NCI-H187 treated with DMSO at 0.1 percent for 48 hours (cell line): ENCODE results near the gene KCNMA1.

ENCODE experiments used
- DNase-seq: peaks from one replicate; lab custom pipeline; 2025; lab: John Stamatoyannopoulos, UW

KCNMA1 gene

DNA sequence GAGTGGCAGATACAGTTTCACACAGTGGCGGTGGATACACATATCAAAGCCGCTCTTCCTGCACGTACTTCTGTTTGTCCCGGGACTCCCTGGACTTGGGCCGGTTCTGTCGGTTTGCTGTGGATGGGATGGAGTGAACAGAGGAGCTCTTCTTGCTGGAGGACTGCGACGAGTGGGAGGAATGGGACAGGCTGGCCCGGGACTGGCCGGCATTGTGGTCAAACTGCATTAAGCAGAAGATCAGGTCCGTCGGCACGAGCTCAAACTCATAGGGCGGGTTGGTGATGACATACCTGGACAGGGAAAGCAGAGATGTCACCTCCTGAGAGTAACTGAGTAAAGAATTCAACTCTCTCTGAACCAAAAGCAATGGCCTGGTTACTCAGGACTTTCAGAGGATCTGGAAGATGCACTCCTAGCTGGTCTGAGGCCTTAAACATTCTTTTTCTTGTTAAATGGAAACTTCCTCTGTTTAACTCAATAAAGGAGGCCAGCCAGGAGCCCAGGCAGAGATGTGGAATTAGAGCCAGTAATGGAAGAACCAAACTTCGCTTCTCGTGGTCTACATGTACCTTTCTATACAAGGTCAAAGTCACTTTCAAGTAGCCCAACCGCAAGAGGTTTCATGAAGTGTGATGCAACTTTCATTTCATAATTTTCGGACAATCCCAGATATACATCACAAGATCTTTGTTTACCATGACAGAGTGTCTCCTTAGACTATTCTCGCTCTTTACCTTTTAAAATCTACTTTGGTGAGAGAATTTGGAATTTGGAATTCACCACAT lies 750.2 kb downstream of the KCNMA1 start:
- no peak for DNase-seq

- DNase-seq = no peak
These were observed 751.8 kb downstream of the KCNMA1 start for GRCh38 chr10:76885816-76886215.

DNA sequence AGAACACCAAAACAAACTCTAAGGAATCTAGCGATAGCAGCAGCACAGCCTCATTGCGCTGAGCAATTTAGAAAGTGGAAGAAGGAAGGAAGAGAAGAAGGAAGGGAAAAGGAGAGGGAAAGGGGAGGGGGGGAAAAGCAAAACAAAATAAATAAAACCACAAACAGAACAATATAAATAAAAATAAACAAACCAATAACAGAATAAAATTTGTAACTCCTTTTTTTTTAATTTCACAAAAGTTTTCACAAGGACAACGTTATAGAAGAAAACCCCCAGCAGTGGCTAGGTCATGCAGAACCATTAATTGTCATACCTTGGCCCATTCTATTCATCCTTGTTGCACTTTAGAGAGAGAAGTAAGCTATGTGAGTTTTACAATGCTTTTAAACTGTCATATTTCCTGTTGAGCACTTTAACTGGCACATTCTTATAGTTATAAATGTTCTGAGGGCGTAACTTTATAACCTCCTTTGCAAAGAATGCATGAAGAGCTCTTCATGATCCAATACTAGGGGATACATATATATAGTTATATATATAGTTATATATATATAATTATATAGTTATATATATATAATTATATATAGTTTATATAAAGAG lies 752.8 kb downstream of the KCNMA1 start:
- DNase-seq = no peak

- no peak for DNase-seq
These were observed 754.0 kb downstream of the KCNMA1 start for GRCh38 chr10:76883596-76883995.

- no peak for DNase-seq
These were observed 754.8 kb downstream of the KCNMA1 start for GRCh38 chr10:76882796-76883195.

- no peak for DNase-seq
These were observed 755.4 kb downstream of the KCNMA1 start for GRCh38 chr10:76882245-76882644.

GRCh38 chr10:76881477-76882220 lies 756.0 kb downstream of the KCNMA1 start:
- no peak for DNase-seq

DNA sequence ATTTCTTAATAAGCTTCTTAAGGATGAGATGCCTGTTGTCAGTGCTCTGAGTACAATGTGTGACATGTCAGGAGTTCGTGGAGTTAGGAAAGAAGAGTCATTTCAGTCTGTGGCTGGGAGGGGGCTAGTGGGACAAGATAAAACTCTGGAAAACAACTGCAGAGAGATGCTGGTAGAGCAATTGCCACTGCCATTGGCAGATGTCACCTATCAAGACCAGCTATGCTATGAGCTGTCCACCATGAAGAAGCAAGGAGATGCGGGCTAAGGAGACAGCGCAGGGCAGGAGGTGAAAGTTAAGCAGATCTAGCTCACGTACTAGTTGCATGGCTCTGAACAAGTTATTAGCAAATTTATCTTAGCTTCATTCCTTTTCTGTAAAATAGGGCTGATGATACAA lies 756.7 kb downstream of the KCNMA1 start:
- DNase-seq = no peak

DNA sequence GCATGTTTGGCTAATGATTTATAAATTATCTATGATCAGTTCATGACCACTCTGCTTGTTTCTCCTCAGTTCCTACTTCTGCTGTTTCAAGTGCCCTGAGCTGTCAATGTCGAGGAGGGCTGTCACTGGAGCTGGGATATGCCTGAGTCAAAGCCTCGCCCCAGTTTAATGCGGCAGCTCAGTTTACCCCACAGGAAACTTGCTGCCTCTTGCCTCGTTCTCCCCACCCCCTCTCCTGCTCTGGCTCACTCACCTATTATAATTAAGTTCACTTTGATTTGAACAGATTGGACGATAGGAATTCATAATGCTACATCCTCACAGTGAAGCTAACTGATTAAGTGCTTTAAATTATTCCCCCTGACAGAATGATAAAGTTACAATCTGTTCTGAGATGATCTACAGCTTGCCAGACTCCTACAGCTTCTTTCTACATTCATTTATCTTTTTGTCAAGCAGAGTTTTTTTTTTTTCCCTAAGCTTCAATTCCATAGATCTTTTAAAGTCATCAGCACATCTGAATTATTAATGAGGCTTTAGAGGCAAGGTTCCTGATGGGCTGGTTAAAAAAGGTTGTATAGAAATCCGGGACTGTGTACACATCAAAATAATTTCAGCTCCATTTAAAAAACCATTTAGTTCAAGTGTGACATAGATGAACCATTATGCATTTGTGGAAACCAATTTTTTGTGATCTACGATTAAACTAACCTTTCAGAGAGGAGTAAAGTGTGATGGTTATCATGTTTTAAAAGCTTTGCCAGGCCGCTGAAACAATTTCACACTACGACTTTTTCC lies 758.3 kb downstream of the KCNMA1 start:
- peak; percentile 12 for DNase-seq

GRCh38 chr10:76878514-76878913 lies 759.1 kb downstream of the KCNMA1 start:
- DNase-seq = no peak

DNA sequence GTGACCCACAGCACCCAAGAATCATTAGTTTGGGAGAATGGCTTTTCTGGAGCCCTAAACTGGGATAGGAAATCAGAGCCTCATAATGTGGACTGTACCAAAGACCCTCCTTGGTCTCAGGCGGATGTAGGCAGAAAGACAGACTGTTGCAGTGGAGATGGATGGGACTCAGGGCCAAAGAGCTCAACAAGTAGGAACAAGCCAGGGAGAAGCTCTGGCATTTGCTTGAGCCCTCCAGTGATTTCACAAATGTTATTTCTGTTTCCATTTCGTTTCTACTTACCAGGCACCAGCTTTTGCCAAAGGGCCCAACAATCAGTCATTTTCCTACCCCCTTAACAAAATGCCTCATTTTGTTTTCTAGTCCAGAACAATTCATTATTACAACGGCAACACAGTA lies 762.7 kb downstream of the KCNMA1 start:
- DNase-seq = no peak

- DNase-seq = no peak
These were observed 763.4 kb downstream of the KCNMA1 start for GRCh38 chr10:76874176-76874575.

GRCh38 chr10:76871697-76872295 lies 765.8 kb downstream of the KCNMA1 start:
- DNase-seq = no peak

- no peak for DNase-seq
These were observed 767.7 kb downstream of the KCNMA1 start for GRCh38 chr10:76869931-76870330.

DNA sequence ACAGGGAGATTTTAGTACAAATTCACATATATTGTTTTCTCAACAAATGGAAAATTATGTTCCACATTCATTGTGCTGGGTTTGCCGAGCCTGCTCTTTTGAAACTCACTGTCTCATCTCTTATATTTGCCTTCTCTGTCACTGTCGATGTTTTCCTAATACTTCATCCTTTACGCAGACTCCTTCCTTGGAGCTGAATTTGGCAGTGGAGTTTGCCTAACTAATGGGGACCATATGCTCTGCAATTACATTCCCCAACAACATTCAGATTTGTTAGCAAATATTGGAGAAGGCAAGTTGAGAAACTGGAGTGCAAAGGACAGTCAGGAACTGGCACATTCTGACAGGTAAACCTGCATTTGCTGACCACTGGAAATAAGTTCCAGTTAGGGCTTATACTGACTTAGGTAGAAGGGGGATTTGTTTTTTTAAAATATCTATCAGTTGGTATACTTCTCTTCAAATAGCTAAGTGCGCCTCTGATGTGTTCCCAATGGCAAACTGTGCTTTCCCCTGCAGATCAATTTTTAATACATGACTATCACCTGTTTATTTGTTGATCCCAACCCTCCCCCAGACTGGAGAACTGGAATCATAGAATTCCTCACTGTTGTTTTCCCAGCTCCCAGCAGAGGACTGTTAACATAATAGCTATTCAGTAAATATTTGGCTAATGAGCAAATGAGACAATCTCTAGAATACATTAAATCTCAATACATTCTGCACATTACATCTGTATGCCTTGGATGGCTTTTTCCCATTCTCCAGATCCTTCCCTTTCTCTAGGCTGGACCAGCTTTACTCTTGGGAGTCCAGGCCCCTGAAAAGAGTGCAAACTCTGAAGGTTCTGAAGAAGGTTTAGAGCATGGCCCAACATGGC lies 769.3 kb downstream of the KCNMA1 start:
- DNase-seq = no peak

- DNase-seq = no peak
These were observed 770.6 kb downstream of the KCNMA1 start for GRCh38 chr10:76866841-76867586.

DNA sequence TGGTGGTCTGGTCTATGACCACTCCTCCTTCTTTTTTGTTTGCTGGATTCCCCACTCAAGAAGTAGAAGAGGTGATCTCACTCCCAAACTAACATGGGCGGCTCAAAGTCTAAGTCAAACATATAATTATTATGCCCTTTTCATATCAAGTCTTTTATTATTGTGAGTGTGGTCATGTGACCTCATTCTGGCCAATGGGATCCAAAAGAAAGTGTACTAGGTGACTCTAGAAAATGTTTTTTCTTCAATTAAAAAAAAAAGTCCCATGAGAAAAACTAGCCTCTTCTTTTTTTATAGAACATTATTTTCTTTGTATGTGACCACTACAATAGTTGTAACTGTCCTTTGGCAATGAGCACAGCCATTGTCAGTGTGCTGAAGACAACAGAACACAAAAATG lies 772.7 kb downstream of the KCNMA1 start:
- DNase-seq = no peak

DNA sequence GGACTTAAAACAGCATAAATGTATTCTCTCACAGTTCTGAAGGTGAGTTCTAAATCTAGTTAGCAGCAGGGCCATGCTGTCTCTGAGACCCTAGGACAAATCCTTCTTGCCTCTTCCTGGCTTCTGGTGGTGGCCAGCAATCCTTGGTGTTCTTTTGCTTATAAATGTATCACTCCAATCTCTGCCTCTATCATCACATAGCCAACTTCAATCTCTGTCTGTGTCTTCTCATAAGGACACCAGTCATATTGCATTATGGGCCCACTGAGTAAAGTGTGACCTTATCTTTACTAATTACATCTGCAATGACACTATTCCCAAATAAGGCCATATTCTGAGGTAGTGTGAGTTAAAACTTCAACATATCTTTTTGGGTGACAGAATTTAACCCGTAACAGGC lies 778.9 kb downstream of the KCNMA1 start:
- DNase-seq = no peak

DNA sequence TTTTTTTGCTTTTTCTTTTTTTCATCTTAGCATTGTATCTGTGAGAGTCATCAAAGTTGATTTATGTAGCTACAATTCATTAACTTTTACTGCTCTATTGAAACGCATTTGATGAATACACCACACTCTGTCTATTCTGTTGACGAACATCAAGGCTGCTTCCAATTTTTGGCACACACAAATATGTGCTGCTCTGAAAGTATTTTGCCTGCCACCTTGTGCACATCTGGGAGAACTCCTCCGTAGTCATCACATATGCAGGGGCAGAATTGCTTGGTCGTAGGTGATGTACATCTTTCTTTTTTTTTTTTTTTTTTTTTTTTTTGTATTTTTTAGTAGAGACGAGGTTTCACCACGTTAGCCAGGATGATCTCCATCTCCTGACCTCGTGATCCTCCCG lies 796.8 kb downstream of the KCNMA1 start:
- DNase-seq = no peak

DNA sequence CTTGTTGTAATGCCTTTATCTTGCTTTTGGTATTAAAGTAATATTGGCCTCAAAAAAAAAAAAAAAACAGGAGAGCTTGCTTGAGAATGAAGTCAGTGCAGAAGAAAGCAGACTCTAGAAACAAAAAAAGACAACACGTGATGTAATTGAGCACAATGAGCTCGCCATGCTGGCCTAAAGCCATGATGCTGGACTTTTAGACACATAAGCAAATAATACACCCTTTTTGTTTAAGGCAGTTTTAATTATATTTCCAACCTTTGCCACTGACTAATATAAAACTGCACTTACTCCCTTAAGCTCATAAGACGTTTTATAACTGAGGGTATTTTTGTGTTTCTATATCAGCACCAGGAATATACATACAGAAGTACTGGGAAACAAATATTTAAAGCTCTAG lies 798.3 kb downstream of the KCNMA1 start:
- DNase-seq = no peak
